Vagina (tissue), 2 donors: ENCODE measurements around the gene SH3BGRL3. TPM values are rescaled to one million over a fixed set of nuclear protein-coding genes. Genes with fewer than 3 reads are reported as not detected.

Source experiments
- DNase-seq, 2 donors: peaks; one replicate each; pipeline ENCODE4 v3.0.0-alpha.2; 2017; ENCODE audit errors: extremely low spot score in 2 of 2
- H3K27ac ChIP-seq: fragments of 200-600 bp; sonication (generic); one replicate; pipeline ENCODE4 v1.5.1; 2019
- H3K27me3 ChIP-seq: fragments of 200-600 bp; sonication (generic); one replicate; pipeline ENCODE4 v1.5.1; 2019
- H3K36me3 ChIP-seq, 2 donors: fragments of 200-600 bp; sonication (generic); one replicate each; pipeline ENCODE4 v1.5.1; 2017 to 2019
- H3K4me1 ChIP-seq: fragments of 200-600 bp; sonication (generic); one replicate; pipeline ENCODE4 v1.5.1; 2019
- H3K4me3 ChIP-seq, 2 donors: fragments of 200-600 bp; sonication (generic); 1 replicate in 1 of 2; 2 replicates in 1 of 2; pipeline ENCODE4 v1.5.1; 2016 to 2019
- H3K9me3 ChIP-seq: fragments of 200-600 bp; sonication (generic); one replicate; pipeline ENCODE4 v1.5.1; 2019
- POLR2A ChIP-seq, 2 donors: fragments of 450-650 bp; IDR thresholded peaks; one replicate each; pipeline ENCODE4 v1.6.1; 2017; ENCODE audit warnings: antibody characterized with exemption in 2 of 2, mild to moderate bottlenecking in 2 of 2, moderate library complexity in 2 of 2
- POLR2AphosphoS5 ChIP-seq, 2 donors: sonication (generic); formaldehyde crosslinking; IDR thresholded peaks; one replicate each; pipeline ENCODE4 v1.9.0; 2017; ENCODE audit warnings: antibody characterized with exemption in 2 of 2, mild to moderate bottlenecking in 2 of 2, low read depth in 1 of 2; ENCODE audit not compliant: insufficient read depth in 1 of 2
- intact Hi-C: fragments of 100-400 bp; cut with DNase I; formaldehyde crosslinking; loops from one replicate; pipeline ENCODE4 v1.15.1; 2023
- total RNA-seq: library from RNA; depleted of rRNA; stranded (reverse); fragments of >200 nt; gene quantifications from one replicate; pipeline ENCODE4 v1.2.3, GENCODE V29; 2016
- TF ChIP-seq, protein P1 (sequence below), 3 experiments: fragments of 450-650 bp in 2 of 3; fragments of 200-600 bp in 1 of 3; sonication (generic) in 1 of 3; IDR thresholded peaks; one replicate each; pipeline ENCODE4 v1.5.1; 2017 to 2019; ENCODE audit warnings: antibody characterized with exemption in 3 of 3, mild to moderate bottlenecking in 2 of 3, moderate library complexity in 2 of 3

The SH3BGRL3 gene
- total RNA-seq, 1 donor from 2014 or later: 115 TPM

- Histone ChIP-seq H3K4me3 (no peak overlapping the region), H3K9me3 (no peaks in the 10 kb centered on the region), H3K4me1 (no peaks in the 10 kb centered on the region), H3K27me3 (no peaks in the 10 kb centered on the region), H3K27ac (no peak overlapping the region), H3K36me3 (peaks cover 0 to 26% of the 10 kb centered on the region in 2 donors)
- TF ChIP-seq POLR2AphosphoS5 (IDR thresholded peaks at IDR 0.05; ENCODE audit: insufficient read depth in 1 of 2, low read depth in 1 of 2) (no peak), POLR2A (IDR thresholded peaks at IDR 0.05) (no peak)
- TF ChIP-seq, protein P1, sequence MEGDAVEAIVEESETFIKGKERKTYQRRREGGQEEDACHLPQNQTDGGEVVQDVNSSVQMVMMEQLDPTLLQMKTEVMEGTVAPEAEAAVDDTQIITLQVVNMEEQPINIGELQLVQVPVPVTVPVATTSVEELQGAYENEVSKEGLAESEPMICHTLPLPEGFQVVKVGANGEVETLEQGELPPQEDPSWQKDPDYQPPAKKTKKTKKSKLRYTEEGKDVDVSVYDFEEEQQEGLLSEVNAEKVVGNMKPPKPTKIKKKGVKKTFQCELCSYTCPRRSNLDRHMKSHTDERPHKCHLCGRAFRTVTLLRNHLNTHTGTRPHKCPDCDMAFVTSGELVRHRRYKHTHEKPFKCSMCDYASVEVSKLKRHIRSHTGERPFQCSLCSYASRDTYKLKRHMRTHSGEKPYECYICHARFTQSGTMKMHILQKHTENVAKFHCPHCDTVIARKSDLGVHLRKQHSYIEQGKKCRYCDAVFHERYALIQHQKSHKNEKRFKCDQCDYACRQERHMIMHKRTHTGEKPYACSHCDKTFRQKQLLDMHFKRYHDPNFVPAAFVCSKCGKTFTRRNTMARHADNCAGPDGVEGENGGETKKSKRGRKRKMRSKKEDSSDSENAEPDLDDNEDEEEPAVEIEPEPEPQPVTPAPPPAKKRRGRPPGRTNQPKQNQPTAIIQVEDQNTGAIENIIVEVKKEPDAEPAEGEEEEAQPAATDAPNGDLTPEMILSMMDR (IDR thresholded peaks at IDR 0.05): no peak
- intact Hi-C loops: no loop called here
- no peak for DNase-seq
Observed at GRCh38 chr1:26259005-26259404, 20.9 kb upstream of the SH3BGRL3 start.

GRCh38 chr1:26259578-26259977, 20.3 kb upstream of the SH3BGRL3 start:
- no peak for TF ChIP-seq POLR2A (IDR thresholded peaks at IDR 0.05)
- no peak for TF ChIP-seq POLR2AphosphoS5 (IDR thresholded peaks at IDR 0.05; ENCODE audit: insufficient read depth in 1 of 2, low read depth in 1 of 2)
- Histone ChIP-seq H3K9me3 (no peaks in the 10 kb centered on the region), H3K27ac (no peak overlapping the region), H3K4me3 (no peak overlapping the region), H3K27me3 (no peaks in the 10 kb centered on the region), H3K36me3 (peaks cover 0 to 26% of the 10 kb centered on the region in 2 donors), H3K4me1 (no peaks in the 10 kb centered on the region)
- no peak for DNase-seq
- intact Hi-C loops: no loop called here

DNA sequence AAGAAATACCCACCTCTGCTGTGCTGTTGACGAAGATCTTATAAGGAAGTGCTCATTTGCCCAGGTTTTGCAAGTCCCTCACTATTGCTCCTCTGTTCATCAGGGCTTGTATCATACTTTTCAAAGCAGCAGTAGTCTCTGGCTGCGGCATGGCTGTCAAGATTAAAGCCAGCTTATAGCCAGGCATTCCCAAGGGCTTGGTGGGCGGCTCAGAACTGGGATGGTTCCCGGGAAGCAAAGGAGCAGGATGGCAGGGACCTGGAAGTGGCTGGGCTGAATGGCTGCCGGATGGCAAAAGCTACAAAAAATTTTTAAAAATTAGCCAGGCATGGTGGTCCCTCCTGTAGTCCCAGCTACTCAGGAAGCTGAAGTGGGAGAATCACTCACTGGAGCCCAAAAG, 16.7 kb upstream of the SH3BGRL3 start:
- Histone ChIP-seq H3K27me3 (no peaks in the 10 kb centered on the region), H3K4me3 (no peak overlapping the region), H3K4me1 (no peaks in the 10 kb centered on the region), H3K9me3 (no peaks in the 10 kb centered on the region), H3K36me3 (peaks cover 0 to 20% of the 10 kb centered on the region in 2 donors), H3K27ac (no peak overlapping the region)
- no peak for DNase-seq
- intact Hi-C loops: no loop called here
- no peak for TF ChIP-seq POLR2A (IDR thresholded peaks at IDR 0.05)
- TF ChIP-seq, protein P1 (IDR thresholded peaks at IDR 0.05): no peak
- no peak for TF ChIP-seq POLR2AphosphoS5 (IDR thresholded peaks at IDR 0.05; ENCODE audit: insufficient read depth in 1 of 2, low read depth in 1 of 2)

DNA sequence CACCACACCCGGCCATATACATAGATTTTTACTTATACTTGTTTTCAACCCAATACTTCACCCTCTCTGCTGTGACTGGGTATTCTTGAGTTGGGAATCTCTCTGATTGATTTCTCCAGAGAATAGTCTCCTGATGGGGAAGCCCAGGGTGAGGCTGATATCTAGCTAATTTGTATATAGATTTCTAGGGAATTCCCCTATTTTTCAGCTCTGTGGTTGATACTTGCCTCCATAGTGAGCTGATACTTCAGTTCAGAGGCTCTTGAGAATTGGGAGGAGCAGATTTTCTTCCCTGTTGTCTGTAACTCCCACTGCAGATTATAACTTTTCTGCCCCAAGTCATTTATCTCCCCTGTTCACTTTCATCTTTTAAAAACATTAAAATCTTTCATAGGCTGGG, 14.5 kb upstream of the SH3BGRL3 start:
- no peak overlapping the region for H3K27ac ChIP-seq
- no peaks in the 10 kb centered on the region for H3K27me3 ChIP-seq
- no peaks in the 10 kb centered on the region for H3K4me1 ChIP-seq
- no peak for DNase-seq
- H3K9me3 ChIP-seq: no peaks in the 10 kb centered on the region
- H3K4me3 ChIP-seq: no peak overlapping the region
- H3K36me3 ChIP-seq: peaks cover 0 to 19% of the 10 kb centered on the region in 2 donors
- TF ChIP-seq POLR2AphosphoS5 (IDR thresholded peaks at IDR 0.05; ENCODE audit: insufficient read depth in 1 of 2, low read depth in 1 of 2) (no peak), POLR2A (IDR thresholded peaks at IDR 0.05) (no peak)
- TF ChIP-seq, protein P1 (IDR thresholded peaks at IDR 0.05): no peak
- intact Hi-C loops: no loop called here

DNA sequence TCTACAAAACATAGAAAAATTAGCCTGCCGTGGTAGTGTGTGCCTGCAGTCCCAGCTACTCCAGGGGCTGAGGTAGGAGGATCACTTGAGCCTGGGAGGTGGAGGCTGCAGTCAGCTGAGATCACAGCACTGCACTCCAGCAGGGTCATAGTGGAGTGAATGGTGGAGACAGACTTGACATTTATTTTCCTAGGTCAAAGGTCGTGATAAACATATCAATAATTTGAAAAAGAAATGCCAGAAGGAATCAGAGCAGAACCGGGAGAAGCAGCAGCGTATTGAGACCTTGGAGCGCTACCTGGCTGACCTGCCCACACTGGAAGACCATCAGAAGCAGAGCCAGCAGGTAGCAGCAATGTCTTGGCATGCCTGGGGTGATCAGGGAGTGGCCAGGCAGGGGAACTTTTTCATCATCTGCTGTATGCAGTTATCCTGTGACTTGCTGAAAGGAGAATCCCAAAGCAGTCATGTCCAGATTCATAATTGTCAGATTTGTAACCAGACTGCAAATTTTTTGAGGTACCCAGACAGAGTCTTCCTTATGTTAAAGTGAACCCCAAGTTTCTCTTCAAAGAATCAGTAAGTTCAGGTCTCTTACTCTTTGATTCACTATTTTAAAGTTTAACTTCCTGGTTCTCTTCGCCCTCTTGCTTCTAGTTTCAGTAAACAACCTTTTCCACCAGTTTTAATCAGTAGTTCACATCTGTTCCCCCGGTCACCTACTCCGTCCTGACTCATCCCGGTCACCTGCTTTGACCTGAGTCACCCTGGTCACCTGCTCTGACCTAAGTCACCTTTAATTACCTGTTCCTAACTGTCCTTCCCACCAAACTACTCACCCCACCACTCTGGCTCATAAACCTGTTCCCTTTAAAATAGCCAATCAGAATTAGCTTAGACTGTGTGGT, 11.3 kb upstream of the SH3BGRL3 start:
- Histone ChIP-seq H3K27me3 (no peaks in the 10 kb centered on the region), H3K4me3 (no peak overlapping the region), H3K4me1 (no peaks in the 10 kb centered on the region), H3K27ac (no peak overlapping the region), H3K9me3 (no peaks in the 10 kb centered on the region), H3K36me3 (peaks cover 0 to 16% of the 10 kb centered on the region in 2 donors)
- no peak for DNase-seq
- no peak for TF ChIP-seq POLR2A (IDR thresholded peaks at IDR 0.05)
- TF ChIP-seq, protein P1 (IDR thresholded peaks at IDR 0.05): no peak
- no peak for TF ChIP-seq POLR2AphosphoS5 (IDR thresholded peaks at IDR 0.05; ENCODE audit: insufficient read depth in 1 of 2, low read depth in 1 of 2)
- intact Hi-C loops: no loop called here
